Gastroesophageal sphincter (tissue), 4 donors: ENCODE results near the gene HARS1. TPM values are rescaled to one million over a fixed set of nuclear protein-coding genes. Genes with fewer than 3 reads are reported as not detected.
A peak's percentile ranks its signal among the peaks of the same experiment; 100 is the strongest.
"Not testable (repeated sequence)": the region's sequence is repeated elsewhere in the genome, so short reads cannot be mapped to it uniquely, and the experiment has no call there.

Experiments used
- ATAC-seq: fragments of 150-250 bp; one replicate; pipeline ENCODE4 v1.9.1; 2016; ENCODE audit warnings: mild to moderate bottlenecking, moderate library complexity
- H3K27ac ChIP-seq, 4 donors: fragments of 200-600 bp; sonication (generic) in 3 of 4; 1 replicate in 3 of 4; 2 replicates in 1 of 4; pipeline ENCODE4 v1.5.1; 2016 to 2019
- H3K27me3 ChIP-seq: fragments of 200-600 bp; sonication (generic); one replicate; pipeline ENCODE4 v1.5.1; 2019
- H3K36me3 ChIP-seq, 2 donors: fragments of 200-600 bp; sonication (generic); one replicate each; pipeline ENCODE4 v1.5.1; 2019; ENCODE audit warnings: control low read depth in 1 of 2
- H3K4me1 ChIP-seq, 3 donors: fragments of 200-600 bp; sonication (generic); 1 replicate in 2 of 3; 2 replicates in 1 of 3; pipeline ENCODE4 v1.5.1; 2016 to 2019; ENCODE audit warnings: control low read depth in 2 of 3
- H3K4me3 ChIP-seq, 2 donors: fragments of 200-600 bp; sonication (generic); one replicate each; pipeline ENCODE4 v1.5.1; 2019; ENCODE audit warnings: mild to moderate bottlenecking in 1 of 2, moderate library complexity in 1 of 2
- H3K9me3 ChIP-seq, 3 donors: fragments of 200-600 bp; sonication (generic); one replicate each; pipeline ENCODE4 v1.5.1; 2017 to 2019; ENCODE audit warnings: control low read depth in 2 of 3
- CTCF ChIP-seq, 4 experiments: fragments of 200-600 bp in 2 of 4; fragments of 450-650 bp in 2 of 4; sonication (generic) in 1 of 4; IDR thresholded peaks; one replicate each; pipeline ENCODE4 v1.5.1; 2017 to 2019; ENCODE audit warnings: antibody characterized with exemption in 4 of 4, mild to moderate bottlenecking in 2 of 4, moderate library complexity in 2 of 4
- EP300 ChIP-seq: sonication (generic); formaldehyde crosslinking; IDR thresholded peaks from one replicate; pipeline ENCODE4 v1.6.1; 2017; ENCODE audit warnings: antibody characterized with exemption, mild to moderate bottlenecking
- POLR2A ChIP-seq, 2 donors: fragments of 450-650 bp; IDR thresholded peaks; one replicate each; pipeline ENCODE4 v1.6.1; 2017; ENCODE audit warnings: antibody characterized with exemption in 2 of 2, mild to moderate bottlenecking in 2 of 2, moderate library complexity in 1 of 2
- POLR2AphosphoS5 ChIP-seq: sonication (generic); formaldehyde crosslinking; IDR thresholded peaks from one replicate; pipeline ENCODE4 v1.6.1; 2017; ENCODE audit warnings: antibody characterized with exemption
- WGBS, 2 donors: methylation state at CpG; one replicate each; pipeline ENCODE4 v1.1.5; 2018; ENCODE audit warnings: low coverage in 1 of 2; 5-methylcytosine and 5-hydroxymethylcytosine counted together
- total RNA-seq, 4 donors: library from RNA; depleted of rRNA; stranded (reverse); fragments of >200 nt; gene quantifications; one replicate each; pipeline ENCODE4 v1.1.0, GENCODE V29; 2016

Gene HARS1
- total RNA-seq, 4 donors from 2014 or later = 65.9 to 67.9 (median 67.1) TPM

- no peak for TF ChIP-seq CTCF (IDR thresholded peaks at IDR 0.05)
- no peak for TF ChIP-seq EP300
- no peak for TF ChIP-seq POLR2AphosphoS5
- no peak for TF ChIP-seq POLR2A (IDR thresholded peaks at IDR 0.05)
- no peaks in the 10 kb centered on the region for H3K36me3 ChIP-seq
- peak; percentile 60 for ATAC-seq
Observed at GRCh38 chr5:140725799-140726471, 34.8 kb upstream of the HARS1 start.

GRCh38 chr5:140721395-140721794 lies 30.2 kb upstream of the HARS1 start:
- not testable (repeated sequence) for H3K4me3 ChIP-seq, H3K27ac ChIP-seq, ATAC-seq, H3K36me3 ChIP-seq, H3K9me3 ChIP-seq, H3K4me1 ChIP-seq
- H3K27me3 ChIP-seq = peaks cover 17% of the 10 kb centered on the region
- 71 to 82% methylated on average over 2 of the region's 5 CpGs for WGBS, 2 donors

More at GRCh38 chr5:140725799-140726471, 34.8 kb upstream of the HARS1 start:
- Histone ChIP-seq H3K4me3 (no peak overlapping the region), H3K9me3 (no peaks in the 10 kb centered on the region), H3K4me1 (no peaks in the 10 kb centered on the region), H3K27me3 (peaks cover 48% of the 10 kb centered on the region), H3K27ac (no peak overlapping the region)
- 10 to 12% methylated on average over 13 to 18 of the region's 23 CpGs for WGBS, 2 donors

- H3K27ac ChIP-seq, H3K9me3 ChIP-seq, H3K36me3 ChIP-seq, ATAC-seq, H3K4me1 ChIP-seq, H3K4me3 ChIP-seq: not testable (repeated sequence)
- H3K27me3 ChIP-seq = peaks cover 14% of the 10 kb centered on the region
- WGBS, 2 donors = 52 to 66% methylated on average over 6 of the region's 6 CpGs
Observed at GRCh38 chr5:140720738-140721137, 29.6 kb upstream of the HARS1 start.

- Histone ChIP-seq H3K36me3 (no peaks in the 10 kb centered on the region), H3K4me3 (no peak overlapping the region), H3K9me3 (no peaks in the 10 kb centered on the region), H3K4me1 (no peaks in the 10 kb centered on the region), H3K27me3 (peaks cover 1% of the 10 kb centered on the region), H3K27ac (no peak overlapping the region)
- no peak for ATAC-seq
- 76 to 90% methylated on average over 7 of the region's 7 CpGs for WGBS, 2 donors
- no peak for TF ChIP-seq POLR2AphosphoS5
- no peak for TF ChIP-seq POLR2A (IDR thresholded peaks at IDR 0.05)
- no peak for TF ChIP-seq CTCF (IDR thresholded peaks at IDR 0.05)
- no peak for TF ChIP-seq EP300
Observed at GRCh38 chr5:140718266-140718592, 27.1 kb upstream of the HARS1 start.

GRCh38 chr5:140716238-140716637 lies 25.1 kb upstream of the HARS1 start:
- H3K4me3 ChIP-seq, H3K4me1 ChIP-seq, H3K27ac ChIP-seq, H3K9me3 ChIP-seq, ATAC-seq, H3K27me3 ChIP-seq, H3K36me3 ChIP-seq: not testable (repeated sequence)
- 91 to 100% methylated on average over 1 to 2 of the region's 2 CpGs for WGBS, 2 donors

- H3K27ac ChIP-seq = no peak overlapping the region
- TF ChIP-seq POLR2AphosphoS5 (no peak), CTCF (IDR thresholded peaks at IDR 0.05) (no peak), EP300 (no peak), POLR2A (IDR thresholded peaks at IDR 0.05) (no peak)
- WGBS, 2 donors = 92% methylated on average over 1 of the region's 1 CpG; no CpG with 5 or more reads in 1 of the 2 donors
- H3K27me3 ChIP-seq = no peaks in the 10 kb centered on the region
- H3K4me1 ChIP-seq = peaks cover 0 to 8% (median 4%) of the 10 kb centered on the region in 3 donors
- H3K9me3 ChIP-seq = no peaks in the 10 kb centered on the region
- no peaks in the 10 kb centered on the region for H3K36me3 ChIP-seq
- no peak overlapping the region for H3K4me3 ChIP-seq
- no peak for ATAC-seq
Observed at GRCh38 chr5:140713562-140714094, 22.5 kb upstream of the HARS1 start.
